Measurements from ENCODE around the gene CIB4.

Gene CIB4

GRCh38 chr2:26639685-26640243, 1.4 kb downstream of the CIB4 start:
- no peak for DNase-seq

GRCh38 chr2:26637811-26638310, 3.3 kb downstream of the CIB4 start:
- no peak for DNase-seq

DNA sequence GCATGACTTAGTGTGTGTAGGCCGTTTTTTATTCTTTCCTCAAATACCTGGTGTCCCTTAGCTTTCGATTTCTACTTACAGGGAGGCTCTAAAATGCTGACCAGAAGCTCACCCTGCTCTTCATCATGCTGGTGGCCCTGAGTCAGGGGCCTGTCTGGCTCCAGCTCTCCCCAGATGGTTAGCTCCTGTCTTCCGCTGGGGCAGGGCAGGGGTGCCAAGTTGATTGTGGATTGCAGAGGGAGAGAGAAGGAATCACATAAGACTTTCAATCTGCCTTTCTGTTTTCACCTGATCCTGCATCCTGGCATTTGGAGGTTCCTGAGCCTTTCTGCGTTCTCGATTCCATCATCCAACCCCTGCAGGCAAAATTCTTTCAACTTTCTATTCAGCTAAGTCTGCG, 4.2 kb downstream of the CIB4 start:
- DNase-seq = no peak

DNA sequence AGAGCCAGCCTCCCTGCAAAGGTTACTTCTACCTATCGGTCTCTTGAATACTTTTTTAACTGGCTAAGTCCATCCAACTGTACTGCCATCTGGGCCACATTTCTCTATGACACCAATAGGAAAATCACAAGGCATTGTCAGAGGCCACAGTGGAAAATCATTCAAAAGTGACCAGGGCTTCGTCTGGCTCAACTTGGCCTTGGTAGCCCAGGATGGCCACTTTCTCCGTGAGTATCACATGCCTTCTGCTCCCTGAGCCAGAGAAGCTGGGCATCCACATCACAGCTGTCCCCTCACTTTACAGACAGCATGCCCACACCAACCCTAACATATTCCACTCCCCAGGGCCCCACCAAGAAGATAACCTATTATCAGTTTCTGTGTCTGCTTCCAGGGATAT, 5.8 kb downstream of the CIB4 start:
- no peak for DNase-seq

GRCh38 chr2:26634636-26635230, 6.4 kb downstream of the CIB4 start:
- no peak for DNase-seq

- no peak for DNase-seq
Measured at GRCh38 chr2:26633993-26634595, 7.1 kb downstream of the CIB4 start.

DNA sequence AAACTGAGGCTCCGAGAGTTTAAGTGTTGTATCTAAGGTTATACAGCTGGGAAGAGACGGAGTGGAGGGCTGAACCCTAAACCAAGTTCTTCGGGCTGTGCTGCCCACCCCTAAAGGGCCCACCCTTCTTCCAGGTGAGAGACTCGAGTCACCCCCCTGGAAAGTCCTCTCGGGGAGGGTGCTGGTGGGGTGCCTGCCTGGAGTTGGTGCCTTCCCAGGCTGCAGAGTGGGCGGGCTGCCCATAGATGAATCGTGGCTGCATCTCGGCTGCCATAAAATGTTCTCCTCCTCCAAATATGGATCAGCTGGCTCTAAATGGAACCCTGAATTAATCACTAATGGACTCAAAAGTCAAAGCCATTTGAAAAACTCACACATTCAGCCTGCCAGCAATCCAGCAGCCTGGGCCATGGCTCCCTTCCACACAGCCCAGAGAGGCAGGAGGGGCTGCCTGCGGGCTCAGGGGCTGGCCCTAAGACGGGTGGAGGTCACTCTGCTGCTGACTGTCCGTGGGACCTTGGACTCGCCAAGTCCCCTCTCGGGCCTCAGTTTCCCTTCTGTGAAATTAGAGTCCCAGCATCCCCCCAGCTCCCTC, 7.7 kb downstream of the CIB4 start:
- DNase-seq = no peak

- no peak for DNase-seq
Measured at GRCh38 chr2:26632624-26633185, 8.5 kb downstream of the CIB4 start.

- DNase-seq = no peak
Measured at GRCh38 chr2:26631401-26632170, 9.6 kb downstream of the CIB4 start.

- no peak for DNase-seq
Measured at GRCh38 chr2:26630669-26631360, 10.4 kb downstream of the CIB4 start.

DNA sequence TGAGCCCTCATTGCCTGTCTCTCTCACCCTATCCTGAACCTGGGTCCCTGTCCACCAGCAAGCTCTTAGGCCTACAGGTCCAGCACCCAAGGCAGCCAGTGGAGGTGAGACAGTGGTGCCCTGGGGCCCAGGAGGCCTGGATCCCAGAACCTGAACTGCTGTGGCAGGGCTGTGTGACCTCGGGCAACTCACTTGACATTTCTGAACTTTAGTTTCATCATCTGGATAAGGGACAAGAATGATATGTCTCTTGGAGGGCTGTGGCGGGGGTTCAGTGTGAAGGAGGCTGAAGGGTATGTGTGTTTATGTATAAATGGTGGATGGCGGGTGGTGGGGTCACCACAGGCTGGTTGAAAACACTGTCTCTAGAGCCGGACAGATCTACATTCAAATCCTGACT, 10.9 kb downstream of the CIB4 start:
- no peak for DNase-seq

- DNase-seq = no peak
Measured at GRCh38 chr2:26629751-26630150, 11.4 kb downstream of the CIB4 start.

- DNase-seq = no peak
Measured at GRCh38 chr2:26629346-26629630, 11.9 kb downstream of the CIB4 start.

- no peak for DNase-seq
Measured at GRCh38 chr2:26628561-26629345, 12.4 kb downstream of the CIB4 start.

GRCh38 chr2:26627350-26628105, 13.6 kb downstream of the CIB4 start:
- no peak for DNase-seq

GRCh38 chr2:26626606-26627005, 14.6 kb downstream of the CIB4 start:
- DNase-seq = no peak

- DNase-seq = no peak
Measured at GRCh38 chr2:26623541-26624495, 17.3 kb downstream of the CIB4 start.

GRCh38 chr2:26621469-26622199, 19.5 kb downstream of the CIB4 start:
- DNase-seq = no peak

- no peak for DNase-seq
Measured at GRCh38 chr2:26620031-26620605, 21.0 kb downstream of the CIB4 start.

Data from left hindlimb (tissue), 1 donor.